H1 (cell line): ENCODE data around the gene RASL10A. TPM values are rescaled to one million over a fixed set of nuclear protein-coding genes. Genes with fewer than 3 reads are reported as not detected.

ENCODE experiments used
- CBX5 ChIP-seq: fragments of 300-800, 300-1000 bp; sonication (generic); IDR thresholded peaks from 2 replicates; pipeline ENCODE4 v1.7.1; 2016; ENCODE audit warnings: antibody characterized with exemption, low read length, low read depth
- CREB1 ChIP-seq: IDR thresholded peaks from 2 replicates; pipeline ENCODE4 v1.6.1; 2012; ENCODE audit warnings: inconsistent platforms
- HDAC2 ChIP-seq, 2 experiments: fragments of 300-600 bp in 1 of 2; sonication (generic) in 1 of 2; IDR thresholded peaks; 2 replicates each; pipeline ENCODE4 v1.6.1; 2011 to 2012; ENCODE audit warnings: low read depth in 2 of 2, low read length in 2 of 2, mild to moderate bottlenecking in 2 of 2, moderate library complexity in 2 of 2, borderline replicate concordance in 1 of 2, inconsistent platforms in 1 of 2
- KDM5A ChIP-seq: fragments of 200-600 bp; IDR thresholded peaks from 2 replicates; pipeline ENCODE4 v1.7.1; 2012; ENCODE audit warnings: mild to moderate bottlenecking, low read length, inconsistent platforms, mixed read lengths
- POLR2AphosphoS5 ChIP-seq: IDR thresholded peaks from 2 replicates; pipeline ENCODE4 v1.6.1; 2011; ENCODE audit warnings: low read depth, low read length
- POU5F1 ChIP-seq: IDR thresholded peaks from 2 replicates; pipeline ENCODE4 v1.6.1; 2011; ENCODE audit warnings: low read depth, mild to moderate bottlenecking, low read length, moderate library complexity
- SP1 ChIP-seq: IDR thresholded peaks from 2 replicates; pipeline ENCODE4 v1.6.1; 2011; ENCODE audit warnings: low read depth, low read length
- SP4 ChIP-seq: IDR thresholded peaks from 2 replicates; pipeline ENCODE4 v1.6.1; 2012; ENCODE audit warnings: low read length, inconsistent platforms
- TBP ChIP-seq: IDR thresholded peaks from 2 replicates; pipeline ENCODE4 v1.6.1; 2011; ENCODE audit warnings: low read depth, low read length, improper control_type of control experiment
- ZNF274 ChIP-seq: IDR thresholded peaks from 2 replicates; pipeline ENCODE4 v1.7.0; 2012; ENCODE audit warnings: low read length, borderline replicate concordance; ENCODE audit errors: extremely low read depth
- polyA plus RNA-seq, 7 experiments: library from polyadenylated mRNA; depleted of rRNA in 3 of 7; stranded (reverse) in 5 of 7; unstranded in 2 of 7; fragments of >200 nt in 5 of 7; fragments of 200-250 nt in 2 of 7; gene quantifications; 1 replicate in 5 of 7; 2 replicates in 1 of 7; 4 replicates in 1 of 7; pipeline versions ENCODE4 v1.2.1 to v1.2.3, GENCODE V29; 2011 to 2013; ENCODE audit warnings: missing spikeins in 2 of 7, mixed read lengths in 2 of 7
- total RNA-seq: library from RNA; stranded (reverse); fragmentation: NEBNext Ultra II Directional; extraction: Animal tissue kit (Norgen Biotek cat#: 25700); gene quantifications from 2 replicates; pipeline ENCODE4 v1.2.1, GENCODE V29; 2021
- TF ChIP-seq, protein P1 (sequence below): fragments of 300-600 bp; sonication (generic); IDR thresholded peaks from 2 replicates; pipeline ENCODE4 v1.7.1; 2012; ENCODE audit warnings: low read length, moderate library complexity, mild to moderate bottlenecking, inconsistent platforms; ENCODE audit not compliant: insufficient replicate concordance

The RASL10A gene
- total and polyA plus RNA-seq, 2 of the 8 experiments (the other 6 are each of a cell fraction or from before 2014, with no cell fraction given): 1.1 to 1.5 TPM

DNA sequence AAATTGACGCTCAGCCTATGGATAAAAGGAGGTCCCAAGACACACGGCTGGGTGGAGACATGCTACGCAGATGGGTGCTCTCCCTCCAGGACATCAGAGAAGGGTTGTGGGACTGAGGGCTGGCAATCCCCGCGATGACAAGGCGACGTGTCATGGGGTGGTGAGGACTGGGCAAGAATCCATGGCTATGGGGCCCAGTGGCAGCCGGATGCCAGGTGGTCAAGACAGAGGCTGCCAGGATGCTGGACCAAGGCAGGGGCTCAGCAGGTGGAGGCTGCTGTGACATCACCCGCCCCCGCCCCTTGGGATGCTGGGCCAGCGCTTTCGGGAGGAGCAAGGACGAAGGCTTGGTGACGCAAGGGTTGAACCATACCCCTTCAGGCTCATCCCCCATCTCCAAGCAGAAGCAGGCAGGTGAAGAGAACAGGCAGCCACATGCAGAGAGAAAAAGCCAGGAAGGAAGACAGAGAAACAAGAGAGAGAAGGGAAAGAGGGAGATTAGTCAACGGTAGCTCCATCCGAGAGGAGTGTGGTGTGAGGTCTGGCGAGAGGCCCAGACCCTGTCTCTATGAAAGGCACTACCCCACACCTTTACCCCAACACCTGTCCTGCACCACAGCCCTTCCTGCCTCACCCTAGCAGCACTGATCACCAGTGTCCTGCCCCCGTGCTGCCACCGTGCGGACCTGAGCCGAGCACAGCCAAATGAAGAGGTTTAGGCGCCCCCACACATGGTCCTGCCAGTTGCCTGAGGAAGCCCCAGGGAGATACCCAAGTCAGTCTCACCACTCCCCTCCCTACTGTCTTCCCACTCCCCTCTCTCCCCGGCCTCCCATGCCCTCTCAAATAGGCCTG is 24.1 kb upstream of the RASL10A start (continued):
- TF ChIP-seq, protein P1, sequence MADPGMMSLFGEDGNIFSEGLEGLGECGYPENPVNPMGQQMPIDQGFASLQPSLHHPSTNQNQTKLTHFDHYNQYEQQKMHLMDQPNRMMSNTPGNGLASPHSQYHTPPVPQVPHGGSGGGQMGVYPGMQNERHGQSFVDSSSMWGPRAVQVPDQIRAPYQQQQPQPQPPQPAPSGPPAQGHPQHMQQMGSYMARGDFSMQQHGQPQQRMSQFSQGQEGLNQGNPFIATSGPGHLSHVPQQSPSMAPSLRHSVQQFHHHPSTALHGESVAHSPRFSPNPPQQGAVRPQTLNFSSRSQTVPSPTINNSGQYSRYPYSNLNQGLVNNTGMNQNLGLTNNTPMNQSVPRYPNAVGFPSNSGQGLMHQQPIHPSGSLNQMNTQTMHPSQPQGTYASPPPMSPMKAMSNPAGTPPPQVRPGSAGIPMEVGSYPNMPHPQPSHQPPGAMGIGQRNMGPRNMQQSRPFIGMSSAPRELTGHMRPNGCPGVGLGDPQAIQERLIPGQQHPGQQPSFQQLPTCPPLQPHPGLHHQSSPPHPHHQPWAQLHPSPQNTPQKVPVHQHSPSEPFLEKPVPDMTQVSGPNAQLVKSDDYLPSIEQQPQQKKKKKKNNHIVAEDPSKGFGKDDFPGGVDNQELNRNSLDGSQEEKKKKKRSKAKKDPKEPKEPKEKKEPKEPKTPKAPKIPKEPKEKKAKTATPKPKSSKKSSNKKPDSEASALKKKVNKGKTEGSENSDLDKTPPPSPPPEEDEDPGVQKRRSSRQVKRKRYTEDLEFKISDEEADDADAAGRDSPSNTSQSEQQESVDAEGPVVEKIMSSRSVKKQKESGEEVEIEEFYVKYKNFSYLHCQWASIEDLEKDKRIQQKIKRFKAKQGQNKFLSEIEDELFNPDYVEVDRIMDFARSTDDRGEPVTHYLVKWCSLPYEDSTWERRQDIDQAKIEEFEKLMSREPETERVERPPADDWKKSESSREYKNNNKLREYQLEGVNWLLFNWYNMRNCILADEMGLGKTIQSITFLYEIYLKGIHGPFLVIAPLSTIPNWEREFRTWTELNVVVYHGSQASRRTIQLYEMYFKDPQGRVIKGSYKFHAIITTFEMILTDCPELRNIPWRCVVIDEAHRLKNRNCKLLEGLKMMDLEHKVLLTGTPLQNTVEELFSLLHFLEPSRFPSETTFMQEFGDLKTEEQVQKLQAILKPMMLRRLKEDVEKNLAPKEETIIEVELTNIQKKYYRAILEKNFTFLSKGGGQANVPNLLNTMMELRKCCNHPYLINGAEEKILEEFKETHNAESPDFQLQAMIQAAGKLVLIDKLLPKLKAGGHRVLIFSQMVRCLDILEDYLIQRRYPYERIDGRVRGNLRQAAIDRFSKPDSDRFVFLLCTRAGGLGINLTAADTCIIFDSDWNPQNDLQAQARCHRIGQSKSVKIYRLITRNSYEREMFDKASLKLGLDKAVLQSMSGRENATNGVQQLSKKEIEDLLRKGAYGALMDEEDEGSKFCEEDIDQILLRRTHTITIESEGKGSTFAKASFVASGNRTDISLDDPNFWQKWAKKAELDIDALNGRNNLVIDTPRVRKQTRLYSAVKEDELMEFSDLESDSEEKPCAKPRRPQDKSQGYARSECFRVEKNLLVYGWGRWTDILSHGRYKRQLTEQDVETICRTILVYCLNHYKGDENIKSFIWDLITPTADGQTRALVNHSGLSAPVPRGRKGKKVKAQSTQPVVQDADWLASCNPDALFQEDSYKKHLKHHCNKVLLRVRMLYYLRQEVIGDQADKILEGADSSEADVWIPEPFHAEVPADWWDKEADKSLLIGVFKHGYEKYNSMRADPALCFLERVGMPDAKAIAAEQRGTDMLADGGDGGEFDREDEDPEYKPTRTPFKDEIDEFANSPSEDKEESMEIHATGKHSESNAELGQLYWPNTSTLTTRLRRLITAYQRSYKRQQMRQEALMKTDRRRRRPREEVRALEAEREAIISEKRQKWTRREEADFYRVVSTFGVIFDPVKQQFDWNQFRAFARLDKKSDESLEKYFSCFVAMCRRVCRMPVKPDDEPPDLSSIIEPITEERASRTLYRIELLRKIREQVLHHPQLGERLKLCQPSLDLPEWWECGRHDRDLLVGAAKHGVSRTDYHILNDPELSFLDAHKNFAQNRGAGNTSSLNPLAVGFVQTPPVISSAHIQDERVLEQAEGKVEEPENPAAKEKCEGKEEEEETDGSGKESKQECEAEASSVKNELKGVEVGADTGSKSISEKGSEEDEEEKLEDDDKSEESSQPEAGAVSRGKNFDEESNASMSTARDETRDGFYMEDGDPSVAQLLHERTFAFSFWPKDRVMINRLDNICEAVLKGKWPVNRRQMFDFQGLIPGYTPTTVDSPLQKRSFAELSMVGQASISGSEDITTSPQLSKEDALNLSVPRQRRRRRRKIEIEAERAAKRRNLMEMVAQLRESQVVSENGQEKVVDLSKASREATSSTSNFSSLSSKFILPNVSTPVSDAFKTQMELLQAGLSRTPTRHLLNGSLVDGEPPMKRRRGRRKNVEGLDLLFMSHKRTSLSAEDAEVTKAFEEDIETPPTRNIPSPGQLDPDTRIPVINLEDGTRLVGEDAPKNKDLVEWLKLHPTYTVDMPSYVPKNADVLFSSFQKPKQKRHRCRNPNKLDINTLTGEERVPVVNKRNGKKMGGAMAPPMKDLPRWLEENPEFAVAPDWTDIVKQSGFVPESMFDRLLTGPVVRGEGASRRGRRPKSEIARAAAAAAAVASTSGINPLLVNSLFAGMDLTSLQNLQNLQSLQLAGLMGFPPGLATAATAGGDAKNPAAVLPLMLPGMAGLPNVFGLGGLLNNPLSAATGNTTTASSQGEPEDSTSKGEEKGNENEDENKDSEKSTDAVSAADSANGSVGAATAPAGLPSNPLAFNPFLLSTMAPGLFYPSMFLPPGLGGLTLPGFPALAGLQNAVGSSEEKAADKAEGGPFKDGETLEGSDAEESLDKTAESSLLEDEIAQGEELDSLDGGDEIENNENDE: no peak
- TF ChIP-seq SP1 (no peak), HDAC2 (IDR thresholded peaks at IDR 0.05; ENCODE audit: borderline replicate concordance in 1 of 2, low read depth in 2 of 2, low read length in 2 of 2) (no peak), TBP (no peak), CREB1 (no peak), SP4 (no peak), CBX5 (no peak), KDM5A (no peak), POU5F1 (no peak), POLR2AphosphoS5 (no peak), ZNF274 (no peak)
